GM18517 (cell line): ENCODE data around the gene NTN4.
"Not testable (repeated sequence)": the region's sequence is repeated elsewhere in the genome, so short reads cannot be mapped to it uniquely, and the experiment has no call there.

Experiments
- ATAC-seq: cut with Tn5 transposase; IDR thresholded peaks from one replicate; pipeline ENCODE4 v1.9.1; 2021; ENCODE audit warnings: mild to moderate bottlenecking, moderate library complexity; ENCODE audit not compliant: unreplicated experiment

NTN4 gene

DNA sequence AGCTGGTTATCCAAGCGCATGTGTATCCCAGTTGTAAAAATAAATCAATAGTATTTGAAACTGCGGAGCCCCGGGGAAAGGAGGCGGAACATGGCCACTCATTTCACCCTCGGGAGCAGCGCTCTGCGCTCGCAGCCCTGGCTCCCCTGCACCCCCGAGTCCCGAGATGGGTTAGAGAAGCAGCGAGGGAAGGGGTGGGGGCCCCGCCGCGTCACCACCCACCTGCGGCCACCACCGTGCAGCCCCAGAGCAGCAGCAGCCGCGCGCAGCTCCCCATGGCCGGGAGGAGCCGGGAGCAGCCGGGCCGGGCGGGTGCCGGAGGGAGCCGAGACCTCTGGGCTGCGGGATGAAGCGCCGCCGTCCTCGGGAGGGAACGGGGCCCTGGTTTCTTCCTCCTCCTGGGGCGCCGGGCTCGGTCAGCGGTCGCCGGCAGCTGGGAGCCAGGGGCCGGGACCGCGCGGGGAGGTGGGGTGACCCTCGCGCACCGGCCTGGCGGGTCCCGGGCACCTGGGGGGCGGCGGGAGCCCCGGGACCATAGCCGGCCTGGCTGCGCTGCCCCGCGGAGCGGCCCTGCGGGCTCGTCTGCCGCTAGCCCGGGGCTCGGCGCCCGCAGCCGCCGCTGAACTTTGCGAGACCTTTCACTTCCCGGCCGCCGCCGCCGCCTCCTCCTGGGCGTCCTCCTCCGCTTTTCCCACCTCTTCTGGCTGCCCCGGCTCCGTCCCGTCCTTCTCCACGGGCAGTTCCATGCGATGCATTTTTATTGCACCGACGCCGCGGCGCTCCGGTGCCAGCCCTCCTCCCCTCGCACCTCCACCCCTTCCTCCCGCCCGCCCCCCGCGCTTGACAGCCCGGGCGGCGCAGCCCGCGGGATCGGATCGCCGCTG, at the start of gene NTN4:
NTN4 (minus strand) TSS at position 732 of the 884 bp plus-strand sequence; CDS start at position 277, 455 bp downstream.
- ATAC-seq, result no peak

DNA sequence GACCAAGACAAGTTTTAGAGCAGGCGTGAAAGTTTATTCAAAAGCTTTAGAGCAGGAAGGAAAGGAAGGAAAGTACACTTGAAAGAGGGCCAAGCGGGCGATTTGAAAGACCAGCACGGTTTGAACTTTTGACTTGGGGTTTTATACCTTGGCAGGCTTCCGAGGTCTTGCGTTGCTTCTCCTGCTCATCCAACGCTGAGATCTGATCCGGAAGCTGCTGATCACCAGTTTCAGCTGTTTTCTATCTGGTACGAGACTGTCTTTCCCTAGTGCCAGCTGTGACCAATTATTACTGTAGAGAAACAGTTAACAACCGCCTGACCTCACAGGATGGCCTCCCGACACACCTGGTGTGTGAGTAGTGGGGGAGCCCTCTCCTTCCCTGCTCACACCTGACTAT, 47.6 kb upstream of the NTN4 start:
- no peak for ATAC-seq

DNA sequence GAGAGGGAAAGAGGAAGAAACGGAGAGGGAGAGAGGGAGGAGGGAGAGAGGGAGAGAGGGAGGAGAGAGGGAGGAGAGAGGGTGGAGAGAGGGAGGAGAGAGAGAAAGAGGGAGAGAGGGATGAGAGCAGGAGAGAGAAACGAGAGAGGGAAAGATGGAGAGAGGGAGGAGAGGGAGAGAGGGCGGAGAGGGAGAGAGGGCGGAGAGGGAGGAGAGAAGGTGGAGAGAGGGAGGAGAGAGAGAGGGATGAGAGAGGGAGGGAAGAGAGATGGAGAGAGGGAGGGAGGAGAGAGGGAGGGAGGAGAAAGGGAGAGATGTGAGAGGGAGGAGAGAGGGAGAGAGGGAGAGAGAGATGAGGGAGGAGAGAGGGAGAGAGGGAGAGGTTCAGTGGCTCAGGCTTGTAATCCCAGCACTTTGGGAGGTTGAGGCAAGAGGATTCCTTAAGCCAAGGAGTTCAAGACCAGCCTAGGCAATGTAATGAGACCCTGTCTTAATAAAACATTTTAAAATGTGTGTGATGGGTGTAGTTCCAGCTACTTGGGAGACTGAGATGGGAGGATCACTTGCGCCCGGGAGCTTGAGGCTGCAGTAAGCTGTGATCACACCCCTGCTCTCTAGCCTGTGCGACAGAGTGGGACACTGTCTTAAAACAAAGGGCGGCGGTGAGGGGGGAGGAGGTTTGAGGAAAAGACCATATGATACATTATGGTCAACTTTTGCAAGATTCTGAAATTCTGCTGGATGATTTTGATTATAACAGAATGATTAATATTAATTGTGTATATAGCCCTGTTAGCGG, 46.9 kb upstream of the NTN4 start:
- no peak for ATAC-seq

DNA sequence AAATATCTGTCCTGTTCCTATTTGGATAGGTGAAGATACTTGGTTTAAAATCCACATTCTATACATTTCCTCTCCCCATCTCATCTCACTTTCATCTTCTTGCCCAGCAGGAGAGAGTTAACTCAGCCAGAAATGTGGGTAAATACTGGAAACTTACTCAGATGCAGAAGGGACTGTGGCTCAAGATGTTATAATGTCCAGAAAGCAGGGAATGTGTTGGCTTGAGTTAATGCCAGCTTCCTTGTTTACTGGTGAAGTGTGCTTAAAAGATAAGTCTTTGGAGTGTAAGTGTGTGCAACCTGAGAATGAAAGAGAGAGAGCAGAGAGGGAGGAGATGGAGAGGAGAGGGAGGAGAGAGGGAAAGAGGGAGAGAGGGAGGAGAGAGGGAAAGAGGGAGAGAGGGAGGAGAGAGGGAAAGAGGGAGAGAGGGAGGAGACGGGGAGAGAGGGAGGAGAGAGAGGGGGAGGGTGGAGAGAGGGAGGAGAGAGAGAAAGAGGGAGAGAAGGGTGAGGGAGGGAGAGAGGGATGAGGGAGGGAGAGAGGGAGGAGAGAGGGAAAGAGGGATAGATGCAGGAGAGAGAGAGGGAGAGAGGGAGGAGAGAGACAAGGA, 46.2 kb upstream of the NTN4 start:
- ATAC-seq, result no peak

DNA sequence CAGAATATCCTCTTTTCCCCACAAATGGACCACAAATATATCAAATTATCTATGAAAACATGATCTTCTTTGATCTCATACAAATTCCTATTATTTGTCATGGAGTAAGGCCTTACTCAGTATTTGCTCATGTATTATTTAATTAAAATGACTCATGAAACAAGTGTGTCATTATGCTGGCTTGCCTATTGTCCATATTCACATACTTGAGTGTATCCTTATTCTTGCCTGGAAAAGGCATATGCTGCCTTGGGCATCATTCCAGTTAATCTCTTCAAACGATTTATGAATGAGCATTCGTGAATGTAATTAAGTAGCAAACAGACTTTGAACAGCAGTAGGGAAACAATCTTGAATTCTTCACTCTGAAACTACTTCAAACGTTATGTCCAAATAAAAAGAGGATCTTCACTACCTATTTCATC, 45.6 kb upstream of the NTN4 start:
- ATAC-seq, result no peak

DNA sequence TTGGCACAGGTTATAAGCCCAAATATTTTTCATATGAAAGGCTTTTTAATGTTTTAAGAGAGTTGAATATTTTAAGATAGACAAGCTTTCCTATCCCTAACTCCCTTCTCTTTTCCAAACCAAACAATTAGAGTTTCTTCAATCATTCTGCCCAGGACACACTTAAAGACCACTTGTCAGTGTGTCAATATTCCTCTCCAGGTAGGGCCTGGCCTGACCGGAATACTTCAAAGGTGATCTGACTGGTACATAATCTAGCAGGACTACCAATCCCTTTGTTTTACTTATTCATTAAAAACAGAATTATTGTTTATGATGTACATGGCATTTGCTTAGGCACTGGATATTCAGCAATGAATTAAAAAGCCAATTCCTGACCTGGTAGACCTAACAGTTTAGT, 44.0 kb upstream of the NTN4 start:
- ATAC-seq, result no peak

DNA sequence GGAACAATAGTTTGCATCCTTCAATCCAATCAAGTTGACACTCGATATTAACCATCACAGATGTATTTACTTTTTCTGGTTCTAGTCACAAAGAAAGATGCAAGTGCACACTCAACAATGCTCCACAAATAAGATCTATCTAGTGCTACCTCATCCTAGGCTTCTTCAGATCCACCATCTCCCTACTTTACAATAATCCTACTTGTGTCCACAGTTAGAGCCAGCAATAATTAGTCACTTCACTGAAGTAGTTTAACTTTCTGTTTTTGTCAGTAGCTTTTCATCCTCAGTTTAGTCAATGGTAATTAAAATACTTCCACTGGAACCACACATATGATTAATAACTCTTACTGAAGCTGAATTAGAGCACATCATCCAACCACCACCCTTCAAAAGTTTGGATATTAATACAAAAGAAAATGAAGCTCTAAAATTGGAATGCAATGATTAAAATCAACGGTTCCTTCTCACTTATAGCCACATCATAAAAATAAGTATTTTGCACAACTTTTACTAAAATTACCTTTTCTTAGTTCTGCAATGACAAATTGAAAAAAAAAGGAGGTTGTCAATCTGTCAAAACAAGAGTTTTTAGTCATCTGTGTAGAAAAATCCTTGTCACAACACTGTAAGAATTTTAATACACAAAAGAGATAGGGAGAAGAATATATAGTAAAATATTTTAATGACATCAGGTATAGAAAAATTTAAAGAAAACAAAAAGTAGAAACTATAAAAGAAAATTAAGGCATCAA, 39.9 kb upstream of the NTN4 start:
- no peak for ATAC-seq

DNA sequence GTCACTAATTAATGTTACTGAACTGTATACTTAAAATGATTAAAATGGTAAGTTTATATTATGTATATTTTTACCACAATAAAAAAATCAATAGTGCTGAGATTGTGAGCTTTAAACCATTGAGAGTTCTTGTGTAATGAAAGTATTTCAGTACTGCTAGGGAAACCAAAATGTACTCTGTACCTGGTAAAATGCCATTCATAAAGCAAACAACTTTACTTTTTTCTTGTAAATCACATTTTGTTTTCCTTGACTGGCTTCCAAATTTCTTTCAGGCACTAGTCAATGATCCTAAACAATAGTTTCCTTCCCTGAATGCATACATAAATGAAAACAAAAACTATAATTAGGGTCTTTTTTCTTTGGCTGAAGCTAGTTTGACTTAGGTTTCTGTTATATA, 38.8 kb upstream of the NTN4 start:
- no peak for ATAC-seq

DNA sequence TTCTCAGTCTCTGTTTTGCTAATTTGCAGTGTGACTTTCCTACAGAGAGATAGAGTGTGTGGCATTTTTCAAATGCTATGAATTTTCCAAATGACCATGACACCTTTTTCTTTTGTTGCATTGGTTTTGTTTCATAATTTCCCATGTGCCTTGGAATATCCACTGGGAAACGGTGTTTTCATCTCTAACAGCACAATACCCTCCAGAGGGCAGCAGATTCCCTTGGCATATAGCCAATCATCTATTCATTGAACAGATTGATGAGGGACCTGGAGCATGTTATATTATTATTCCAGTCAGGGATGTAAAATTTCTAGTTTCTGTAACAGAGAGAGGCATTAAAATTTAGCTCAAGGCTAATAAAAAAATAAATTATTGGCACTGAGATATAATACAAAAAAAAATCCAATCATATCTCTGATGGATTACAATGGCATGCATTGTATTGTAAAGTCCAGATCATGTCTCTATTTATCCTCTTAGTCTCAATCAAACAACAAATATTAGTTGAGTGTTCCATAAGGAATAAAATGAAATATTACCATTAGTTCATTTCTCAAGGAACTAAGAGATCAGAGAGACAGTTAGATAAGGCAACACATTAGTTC, 29.6 kb upstream of the NTN4 start:
- ATAC-seq, result no peak

DNA sequence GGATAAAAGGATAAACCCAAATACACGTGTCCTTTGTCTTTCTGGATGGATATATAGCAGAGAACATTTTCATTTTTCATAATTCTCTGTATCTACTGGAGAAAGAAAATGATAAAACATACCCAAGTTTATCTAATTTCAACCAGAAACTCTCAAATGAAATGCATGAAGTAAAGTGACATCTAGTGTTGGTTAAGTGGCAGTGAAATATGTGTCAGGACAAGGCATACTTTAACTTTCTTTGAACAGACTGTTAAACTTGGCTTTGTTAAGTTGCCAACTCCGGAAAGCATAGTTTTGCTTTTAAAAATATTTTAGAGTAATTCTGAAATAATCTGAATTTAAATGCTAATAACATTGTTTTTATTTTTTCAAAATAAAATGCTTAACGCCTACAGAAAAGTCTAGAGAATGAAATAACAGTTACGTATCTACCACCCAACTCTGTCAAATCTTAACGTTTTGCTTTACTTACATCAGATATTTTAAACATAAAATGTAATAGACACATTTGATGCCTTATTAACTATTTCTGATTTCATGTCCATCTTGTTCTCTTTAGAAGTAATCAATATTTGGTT, 25.2 kb upstream of the NTN4 start:
- no peak for ATAC-seq

DNA sequence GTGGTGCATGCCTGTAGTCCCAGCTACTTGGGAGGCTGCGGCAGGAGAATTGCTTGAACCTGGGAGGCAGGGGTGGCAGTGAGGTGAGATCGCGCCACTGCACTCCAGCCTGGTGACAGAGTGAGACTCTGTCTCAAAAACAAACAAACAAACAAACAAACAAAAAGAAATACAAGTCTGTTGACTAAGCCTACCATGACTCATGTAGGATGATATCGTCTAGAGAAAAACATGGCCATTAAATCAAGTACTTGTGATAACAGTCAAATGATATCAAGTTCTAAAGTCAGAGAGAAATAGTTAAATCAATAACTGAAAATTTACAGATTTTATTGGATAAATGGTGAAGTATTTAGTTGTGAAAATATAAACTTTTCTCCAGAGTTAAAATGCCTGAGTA, 21.6 kb upstream of the NTN4 start:
- not testable (repeated sequence) for ATAC-seq

DNA sequence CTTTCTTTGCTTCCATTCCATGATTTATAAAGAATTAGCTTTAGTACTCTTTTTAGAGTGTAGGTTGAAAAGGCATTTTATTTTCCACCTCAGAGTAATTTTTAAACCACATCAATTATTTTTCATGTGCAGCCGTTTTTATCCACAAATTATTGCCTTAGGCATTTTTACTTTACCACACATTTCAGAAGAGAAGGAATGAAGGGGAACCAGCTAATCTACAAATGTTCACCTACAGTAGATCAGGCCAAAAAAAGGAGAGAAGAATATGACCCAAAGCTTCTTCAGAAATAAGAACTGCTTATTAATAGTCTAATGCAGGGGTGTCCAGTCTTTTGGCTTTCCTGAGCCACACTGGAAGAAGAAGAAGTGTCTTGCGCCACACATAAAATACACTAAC, 19.8 kb upstream of the NTN4 start:
- no peak for ATAC-seq

DNA sequence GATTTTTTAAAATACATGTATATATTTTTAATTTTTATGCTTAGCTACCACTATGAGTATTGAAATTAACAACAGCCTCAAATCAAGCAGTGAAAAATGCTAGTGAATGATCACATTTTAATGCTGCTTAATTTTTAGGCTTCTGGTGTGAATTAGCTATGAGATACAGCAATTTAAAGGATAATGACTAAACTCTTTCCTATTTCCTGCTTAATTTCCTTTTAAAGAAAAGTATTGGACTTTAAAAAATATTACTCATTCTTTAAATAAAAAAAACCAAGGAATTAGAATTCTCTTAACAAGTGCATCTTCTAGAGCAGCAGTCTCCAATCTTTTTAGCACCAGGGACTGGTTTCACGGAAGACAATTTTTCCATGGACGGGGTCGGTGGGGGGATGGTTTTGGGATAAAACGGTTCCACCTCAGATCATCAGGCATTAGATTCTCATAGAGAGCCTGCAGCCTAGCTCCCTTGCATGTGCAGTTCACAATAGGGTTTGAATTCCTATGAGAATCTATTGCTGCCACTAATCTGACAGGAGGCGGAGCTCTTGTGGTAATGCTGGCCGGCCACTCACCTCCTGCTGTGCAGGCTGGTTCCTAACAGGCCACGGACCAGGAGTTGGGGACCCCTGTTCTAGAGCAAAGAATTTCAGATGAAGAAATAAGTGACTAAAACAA, 18.6 kb upstream of the NTN4 start:
- no peak for ATAC-seq

DNA sequence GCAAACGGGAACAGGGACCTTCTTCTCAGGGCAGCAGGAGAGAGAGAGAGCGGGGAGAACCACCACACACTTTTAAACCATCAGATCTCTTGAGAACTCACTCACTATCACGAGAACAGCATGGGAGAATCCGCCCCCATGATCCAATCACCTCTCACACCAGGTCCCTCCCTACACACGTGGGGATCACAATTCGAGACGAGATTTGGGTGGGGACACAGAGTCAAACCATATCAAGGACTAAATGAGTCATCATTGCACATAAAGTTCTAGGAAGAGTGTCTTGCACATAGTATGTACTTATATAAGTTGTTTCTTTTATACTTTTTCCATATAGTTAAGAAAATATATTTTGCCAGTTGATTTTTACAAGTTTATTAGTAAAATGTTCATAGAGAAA, 17.6 kb upstream of the NTN4 start:
- no peak for ATAC-seq

DNA sequence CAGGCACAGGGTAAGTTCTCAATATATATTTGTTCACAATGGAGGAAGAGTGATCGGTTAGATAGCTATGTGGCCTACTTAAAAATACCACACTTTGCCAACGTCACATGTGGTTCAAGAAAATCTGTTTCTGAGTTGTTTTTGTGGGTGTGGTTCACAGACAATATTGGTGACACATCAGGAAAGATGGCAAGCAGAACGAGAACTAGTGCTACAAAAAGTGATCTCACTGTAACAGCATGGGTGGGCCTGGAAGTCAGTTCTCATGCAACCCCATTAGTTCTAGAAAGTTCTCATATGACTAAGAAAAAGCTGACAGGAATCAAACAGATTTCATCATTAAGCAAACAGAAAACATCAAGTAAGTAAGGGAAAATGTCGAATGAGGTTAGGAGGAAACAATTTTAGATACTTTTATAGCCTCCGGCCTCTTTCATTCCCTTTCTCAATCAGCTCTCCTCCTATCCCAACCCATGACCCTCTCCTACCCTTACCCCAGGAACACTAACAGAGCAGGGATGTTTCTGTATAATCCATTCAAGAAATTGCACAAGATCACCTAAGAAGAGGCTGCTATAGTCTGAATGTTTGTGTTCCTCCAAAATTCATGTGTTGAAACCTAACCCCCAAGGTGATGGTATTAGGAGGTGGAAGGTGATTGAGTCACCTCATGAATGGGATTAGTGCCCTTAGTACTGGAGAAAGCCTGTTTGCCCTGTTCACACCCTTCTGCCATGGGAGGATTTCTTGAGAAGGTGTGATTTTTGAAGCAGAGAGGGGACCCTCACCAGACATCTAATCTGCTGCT, 15.5 kb upstream of the NTN4 start:
- ATAC-seq, result no peak

DNA sequence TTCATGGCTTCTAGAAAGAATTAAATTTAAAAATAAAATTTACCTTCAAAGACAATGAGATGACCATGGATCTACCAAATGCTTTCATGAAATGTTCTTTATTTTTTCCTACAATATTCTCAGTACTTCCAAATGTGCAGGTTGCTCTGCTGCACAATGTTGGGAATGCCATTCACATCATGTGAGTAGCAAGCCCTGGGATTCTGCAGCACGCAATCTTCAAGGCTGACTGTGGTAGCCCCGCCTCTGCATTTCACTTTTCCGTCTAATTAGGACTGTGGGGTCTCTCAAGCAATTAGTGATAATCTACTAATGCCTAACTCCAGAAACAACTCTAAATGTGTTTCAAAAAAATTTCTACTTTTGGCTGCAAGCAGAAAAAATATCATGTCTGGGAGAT, 13.7 kb upstream of the NTN4 start:
- no peak for ATAC-seq

DNA sequence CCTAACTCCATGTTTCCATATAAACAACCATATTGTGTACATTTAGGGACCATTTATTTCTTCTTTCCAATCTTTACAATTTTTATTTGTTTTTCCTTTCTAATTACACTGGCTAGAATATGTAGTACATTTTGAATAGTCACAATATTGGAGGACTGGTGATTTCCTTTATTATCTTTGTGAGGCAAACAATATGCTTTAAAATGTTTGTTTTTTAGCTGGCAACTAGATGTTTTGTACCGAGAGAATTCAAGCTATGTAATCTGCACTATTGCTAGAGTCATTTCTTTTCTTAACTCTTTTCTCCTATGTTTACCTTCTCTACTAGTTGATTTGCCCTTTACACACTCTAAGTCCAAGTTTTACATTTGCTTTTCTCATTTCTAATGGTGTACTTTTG, 13.3 kb upstream of the NTN4 start:
- no peak for ATAC-seq

DNA sequence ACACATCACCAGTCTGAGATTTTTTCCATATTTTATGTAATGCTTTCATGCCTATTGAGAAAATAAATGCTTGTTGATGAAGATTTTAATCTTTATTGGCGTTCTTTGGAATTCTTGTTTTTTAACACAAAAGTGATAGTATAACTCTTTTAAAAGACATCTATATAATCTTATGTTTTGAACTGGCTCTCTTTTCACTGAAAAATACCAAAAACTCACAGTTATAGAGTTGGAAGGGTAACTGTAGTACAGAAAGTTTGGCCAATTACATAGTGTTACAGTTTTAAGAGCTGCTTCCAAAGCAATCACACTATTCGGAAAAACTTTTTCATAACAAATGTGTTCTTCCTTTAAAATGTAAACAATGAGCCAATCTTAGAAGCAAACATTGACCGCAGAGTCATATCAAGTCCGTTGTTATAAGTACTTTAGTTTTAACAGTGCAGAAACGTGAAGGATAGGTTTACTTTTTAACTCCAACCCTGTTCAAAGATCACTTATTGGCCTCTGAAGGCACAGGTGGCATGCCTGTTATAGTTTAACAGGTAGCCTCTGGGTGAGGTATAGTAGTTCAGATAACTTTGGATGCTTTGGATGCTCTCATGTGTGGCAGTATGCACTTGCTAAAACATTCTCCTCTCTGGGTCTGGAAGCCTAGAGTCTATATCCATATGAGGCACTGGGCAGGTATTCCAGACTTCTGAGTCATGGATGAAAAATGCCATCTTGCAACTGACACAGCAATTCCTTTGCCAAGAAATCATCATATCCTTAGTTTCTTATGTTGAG, 12.1 kb upstream of the NTN4 start:
- no peak for ATAC-seq
